AG04449 (cell line): ENCODE data around the gene EFNA2.
A peak's percentile ranks its signal among the peaks of the same experiment; 100 is the strongest.

Experiments
- CTCF ChIA-PET: fragments of 350-600 bp; formaldehyde crosslinking; extraction: SDS; loops from one replicate; lab custom pipeline; 2021; ENCODE audit warnings: antibody characterized with exemption; lab: Yijun Ruan, JAX
- POLR2A ChIA-PET: fragments of 400-600, 350-600 bp; formaldehyde crosslinking; extraction: SDS; loops from one replicate; lab custom pipeline; 2020; ENCODE audit warnings: antibody characterized with exemption, inconsistent platforms; lab: Yijun Ruan, JAX
- DNase-seq: peaks from one replicate; pipeline ENCODE4 v3.0.0-alpha.2; 2010; ENCODE audit warnings: low read depth, low spot score
- H3K4me3 ChIP-seq: 2 replicates; pipeline ENCODE4 v1.5.1; 2011; ENCODE audit warnings: low read depth, mild to moderate bottlenecking, control low read depth, low read length
- CTCF ChIP-seq: IDR thresholded peaks from one replicate; pipeline ENCODE4 v1.5.1; 2011; ENCODE audit warnings: mild to moderate bottlenecking, moderate library complexity, low read length, control low read depth, inconsistent platforms; ENCODE audit not compliant: insufficient read depth; ENCODE audit errors: missing control alignments

The EFNA2 gene

DNA sequence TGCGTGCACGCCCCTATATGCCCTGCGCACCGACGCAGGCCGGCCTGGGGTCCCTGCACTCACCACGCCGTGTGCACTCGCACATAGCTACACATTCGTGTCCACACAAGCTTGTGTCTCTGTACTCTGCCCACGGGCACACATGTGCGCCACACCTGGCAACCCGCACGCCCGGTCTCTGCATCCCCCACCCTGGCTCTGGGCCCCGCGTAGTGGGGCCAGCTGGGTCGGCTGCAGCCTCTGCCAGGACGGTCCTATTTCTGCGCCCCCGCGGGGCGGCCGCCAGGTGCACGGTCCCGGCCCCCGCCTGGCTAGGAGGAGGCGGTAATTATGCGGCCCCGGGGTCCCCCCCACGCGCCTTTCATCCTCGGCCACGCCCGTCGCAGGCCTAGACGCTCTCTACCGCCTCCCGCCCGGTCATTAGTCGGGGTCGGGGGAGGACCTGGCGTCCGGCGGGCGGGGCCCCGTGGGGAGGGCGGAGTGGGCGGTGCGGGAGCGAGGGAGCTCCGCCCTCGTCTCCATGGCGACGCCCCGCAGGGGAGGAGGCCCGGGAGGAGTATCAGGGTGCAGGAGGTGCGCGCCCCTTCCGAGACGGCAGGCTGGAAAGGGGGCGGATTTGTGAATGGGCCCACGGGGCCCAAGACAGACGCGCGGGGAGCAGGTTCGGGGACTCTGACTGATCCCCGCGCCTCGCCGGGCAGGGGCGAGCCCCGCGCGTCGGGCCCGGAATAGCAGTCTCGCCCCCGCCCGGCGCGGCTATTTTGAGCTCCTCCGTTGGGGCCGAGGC is 19.4 kb upstream of the EFNA2 start:
- DNase-seq, result no peak
- POLR2A ChIA-PET, result interaction anchor here (0.8 to 7.3 kb wide), 10 partner anchors 8 to 245 kb away, joined by 3 to 188 read pairs (median 6); partner anchors contain the start of genes ATP5F1D, FAM174C and RNU6-2
- CTCF ChIA-PET, result interaction anchor here (0.6 to 11.8 kb wide), 14 partner anchors 9 to 190 kb away, joined by 3 to 626 read pairs (median 4); partner anchors contain the start of genes ATP5F1D and FAM174C
- peak; percentile 3 for TF ChIP-seq CTCF
- H3K4me3 ChIP-seq, result peak overlapping the region; percentile 61

DNA sequence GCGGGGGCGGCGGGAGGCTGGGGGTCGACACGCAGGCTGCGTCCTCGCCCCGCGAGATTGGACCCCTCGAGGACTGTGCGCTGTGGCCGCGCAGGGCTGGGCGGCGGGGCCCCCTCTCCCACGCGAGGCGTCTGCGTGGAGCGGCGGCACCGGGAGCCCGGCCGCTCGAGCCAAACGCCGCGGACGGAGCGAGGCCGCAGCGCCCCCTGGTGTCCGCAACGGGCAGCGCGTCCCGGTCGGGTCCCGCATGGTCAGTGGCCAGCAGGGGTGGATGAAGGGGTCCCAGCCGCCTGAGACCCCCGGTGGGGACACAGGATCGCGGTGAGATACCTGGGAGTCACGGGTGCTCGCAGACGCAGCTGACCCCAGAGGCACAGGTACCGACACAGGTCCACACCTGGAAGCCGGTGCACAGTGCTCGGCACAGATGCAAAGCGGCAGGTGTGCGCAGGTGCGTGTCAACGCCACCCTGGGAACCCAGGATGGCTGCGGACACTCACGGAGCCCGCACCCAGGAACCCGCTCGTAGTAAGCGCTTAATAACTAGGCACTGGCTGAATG is 18.7 kb upstream of the EFNA2 start:
- POLR2A ChIA-PET, result interaction anchor here (0.8 to 7.3 kb wide), 9 partner anchors 8 to 245 kb away, joined by 3 to 188 read pairs (median 6); partner anchors contain the start of genes ATP5F1D, FAM174C and RNU6-2
- no peak for DNase-seq
- H3K4me3 ChIP-seq, result peak overlapping the region; percentile 61

DNA sequence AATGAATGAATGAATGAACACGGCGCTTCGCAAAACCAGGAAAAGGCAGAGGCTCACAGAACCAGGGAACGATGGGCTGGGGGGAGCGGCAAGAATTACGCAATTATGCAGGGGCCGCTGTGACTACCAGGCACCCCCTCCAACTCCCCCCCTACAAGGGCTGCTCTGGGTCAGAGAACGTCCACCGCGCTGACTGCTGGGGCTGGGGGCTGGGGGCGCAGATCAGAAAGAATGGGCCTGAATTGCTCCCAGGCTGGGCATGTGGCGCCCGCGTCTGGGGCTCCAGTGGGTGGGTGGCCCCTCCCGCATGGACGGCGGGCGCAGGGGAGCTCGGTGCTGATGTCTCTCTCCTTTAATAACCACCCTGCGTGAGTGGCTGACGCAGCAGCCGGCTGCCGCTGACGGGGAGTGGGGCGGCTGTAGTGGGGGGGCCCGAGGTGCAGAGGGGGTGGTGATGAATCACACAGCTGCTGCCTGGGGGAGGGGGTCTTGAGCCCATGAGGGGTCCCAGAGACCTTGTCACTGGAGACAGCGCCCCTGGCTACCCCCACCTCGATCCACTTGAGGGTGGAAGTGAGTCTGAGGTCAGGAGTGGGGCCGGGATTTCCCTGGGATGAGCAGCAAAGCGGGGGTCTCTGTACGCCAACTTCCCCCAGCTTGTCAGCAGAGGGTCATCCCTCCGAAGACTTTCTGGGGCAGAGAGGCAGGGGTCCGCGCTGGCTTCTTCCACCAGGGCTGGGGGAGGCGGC is 18.0 kb upstream of the EFNA2 start:
- no peak for TF ChIP-seq CTCF
- CTCF ChIA-PET, result interaction anchor here (0.6 to 11.8 kb wide), 7 partner anchors 11 to 248 kb away, joined by 3 to 626 read pairs (median 4); partner anchors contain the start of gene ATP5F1D
- H3K4me3 ChIP-seq, result peak overlapping the region; percentile 61
- no peak for DNase-seq
- POLR2A ChIA-PET, result interaction anchor here (3.4 to 7.3 kb wide), 2 partner anchors 13 to 23 kb away, joined by 96 to 188 read pairs; no protein-coding TSS in a partner anchor

More for the DNA sequence above, 18.7 kb upstream of the EFNA2 start:
- peak; percentile 92 for TF ChIP-seq CTCF
- CTCF ChIA-PET, result interaction anchor here (0.6 to 11.8 kb wide), 16 partner anchors 8 to 191 kb away, joined by 3 to 626 read pairs (median 4); partner anchors contain the start of genes ATP5F1D and FAM174C

GRCh38 chr19:1268226-1269064 is 17.2 kb upstream of the EFNA2 start:
- TF ChIP-seq CTCF, result no peak
- POLR2A ChIA-PET, result interaction anchor here (0.6 to 7.3 kb wide), 34 partner anchors 9 to 589 kb away, joined by 3 to 188 read pairs (median 5); partner anchors contain the start of genes ATP5F1D, CNN2, REEP6 and RNU6-2
- CTCF ChIA-PET, result interaction anchor here (0.7 to 11.8 kb wide), 6 partner anchors 10 to 249 kb away, joined by 3 to 626 read pairs (median 14); partner anchors contain the start of gene ATP5F1D
- DNase-seq, result no peak
- H3K4me3 ChIP-seq, result no peak overlapping the region

DNA sequence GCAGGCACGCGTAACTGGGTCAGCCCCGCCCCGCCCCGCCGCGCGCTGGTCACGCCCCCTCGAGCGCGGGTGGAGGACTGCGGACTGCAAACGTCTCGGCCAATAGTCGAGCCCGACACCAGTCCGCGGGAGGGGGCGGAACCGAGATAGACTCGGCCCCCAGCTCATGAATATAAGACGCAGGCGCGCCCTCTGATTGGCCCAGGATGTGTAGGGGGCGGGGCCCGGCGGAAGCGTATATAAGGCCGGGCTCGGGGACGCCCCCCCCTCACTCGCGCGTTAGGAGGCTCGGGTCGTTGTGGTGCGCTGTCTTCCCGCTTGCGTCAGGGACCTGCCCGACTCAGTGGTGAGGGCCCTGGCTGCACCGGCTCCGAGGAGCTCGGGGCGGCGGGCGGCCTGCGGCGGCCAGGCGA is 16.6 kb upstream of the EFNA2 start, which contains the start of gene CIRBP:
Gene CIRBP, plus strand, starts transcription at position 268 of the 413 bp plus-strand sequence. CDS start 1,602 bp downstream, outside the sequence.
- H3K4me3 ChIP-seq, result peak within 1 kb of the TSS; percentile 82
- no peak for TF ChIP-seq CTCF
- ChIA-PET POLR2A (interaction anchor here (0.6 to 1.7 kb wide), 33 partner anchors 9 to 589 kb away, joined by 3 to 90 read pairs (median 5); partner anchors contain the start of genes ATP5F1D, CNN2, REEP6 and RNU6-2), CTCF (interaction anchor here (1.7 to 11.8 kb wide), 3 partner anchors 11 to 26 kb away, joined by 5 to 626 read pairs (median 69); partner anchors contain the start of gene ATP5F1D)
- DNase-seq, result peak; percentile 93
